CD14-positive monocyte (primary cell): ENCODE results near the gene MYCBP2. TPM values are rescaled to one million over a fixed set of nuclear protein-coding genes. Genes with fewer than 3 reads are reported as not detected.

Experiments
- DNase-seq, 3 donors: peaks; one replicate each; pipeline ENCODE4 v3.0.0-alpha.2; 2011 to 2022
- H2AFZ ChIP-seq: 2 replicates; pipeline ENCODE4 v1.6.0; 2012; ENCODE audit warnings: mild to moderate bottlenecking, low read depth, low read length, inconsistent platforms; ENCODE audit not compliant: insufficient read depth, poor library complexity, severe bottlenecking
- H3K27ac ChIP-seq, 2 donors: 1 replicate in 1 of 2; 2 replicates in 1 of 2; pipeline ENCODE4 v1.5.1; 2012 to 2013; ENCODE audit warnings: low read length in 2 of 2, control low read depth in 1 of 2, inconsistent platforms in 1 of 2, low read depth in 1 of 2, mild to moderate bottlenecking in 1 of 2
- H3K27me3 ChIP-seq, 2 donors: one replicate each; pipeline versions ENCODE4 v1.6.0 to v1.6.1; 2011 to 2013; ENCODE audit warnings: low read length in 2 of 2; ENCODE audit not compliant: control insufficient read depth in 2 of 2, insufficient read depth in 2 of 2
- H3K36me3 ChIP-seq, 2 donors: replicated peaks in 1 of 2; 1 replicate in 1 of 2; 2 replicates in 1 of 2; pipeline versions ENCODE4 v1.5.1 to v1.6.1; 2012 to 2013; ENCODE audit warnings: low read length in 2 of 2, control low read depth in 1 of 2, inconsistent platforms in 1 of 2, mild to moderate bottlenecking in 1 of 2; ENCODE audit not compliant: insufficient read depth in 2 of 2, control insufficient read depth in 1 of 2
- H3K4me1 ChIP-seq, 2 donors: 1 replicate in 1 of 2; 2 replicates in 1 of 2; pipeline versions ENCODE4 v1.5.1 to v1.6.1; 2012 to 2013; ENCODE audit warnings: low read length in 2 of 2, control low read depth in 1 of 2, inconsistent platforms in 1 of 2, mild to moderate bottlenecking in 1 of 2, moderate library complexity in 1 of 2; ENCODE audit not compliant: insufficient read depth in 2 of 2, control insufficient read depth in 1 of 2
- H3K4me2 ChIP-seq: replicated peaks from 2 replicates; pipeline ENCODE3; 2012; ENCODE audit warnings: low read length, moderate library complexity, mild to moderate bottlenecking; ENCODE audit not compliant: poor library complexity, severe bottlenecking; ENCODE audit errors: extremely low read depth
- H3K4me3 ChIP-seq, 3 experiments: fragments of 200-600 bp in 1 of 3; sonication (generic) in 1 of 3; replicated peaks in 1 of 3; 1 replicate in 2 of 3; 2 replicates in 1 of 3; pipeline ENCODE4 v1.5.1; 2011 to 2013; ENCODE audit warnings: low read length in 3 of 3, mild to moderate bottlenecking in 3 of 3, control low read depth in 2 of 3, low read depth in 2 of 3, inconsistent platforms in 1 of 3, moderate library complexity in 1 of 3
- H3K79me2 ChIP-seq: 2 replicates; pipeline ENCODE4 v1.6.0; 2012; ENCODE audit warnings: mild to moderate bottlenecking, control low read depth, inconsistent platforms, low read length, moderate library complexity; ENCODE audit not compliant: insufficient read depth
- H3K9ac ChIP-seq: 2 replicates; pipeline ENCODE4 v1.6.0; 2017; ENCODE audit warnings: low read length, mild to moderate bottlenecking; ENCODE audit not compliant: insufficient read depth, poor library complexity, severe bottlenecking
- H3K9me3 ChIP-seq, 2 donors: replicated peaks in 1 of 2; 1 replicate in 1 of 2; 2 replicates in 1 of 2; pipeline versions ENCODE4 v1.5.1 to v1.6.1; 2012 to 2013; ENCODE audit warnings: low read length in 2 of 2, control low read depth in 1 of 2; ENCODE audit not compliant: control insufficient read depth in 1 of 2, insufficient read depth in 1 of 2
- H4K20me1 ChIP-seq: 2 replicates; pipeline ENCODE4 v1.6.0; 2012; ENCODE audit warnings: mild to moderate bottlenecking, low read length, control low read depth, moderate library complexity; ENCODE audit not compliant: insufficient read depth
- H3K27ac Mint-ChIP-seq, 7 donors: one replicate each; pipeline ENCODE4 v1.8.0; 2020; ENCODE audit warnings: mild to moderate bottlenecking in 7 of 7, mixed read lengths in 7 of 7, moderate library complexity in 6 of 7, inconsistent platforms in 2 of 7
- H3K27me3 Mint-ChIP-seq, 3 donors: one replicate each; pipeline ENCODE4 v1.8.0; 2021 to 2022; ENCODE audit warnings: low read depth in 3 of 3, mild to moderate bottlenecking in 3 of 3, mixed read lengths in 3 of 3, moderate library complexity in 3 of 3, inconsistent platforms in 1 of 3
- H3K36me3 Mint-ChIP-seq, 2 donors: one replicate each; pipeline ENCODE4 v1.8.0; 2020; ENCODE audit warnings: mixed read lengths in 2 of 2, inconsistent platforms in 1 of 2, mild to moderate bottlenecking in 1 of 2
- H3K4me1 Mint-ChIP-seq: one replicate; pipeline ENCODE4 v1.8.0; 2020; ENCODE audit warnings: mild to moderate bottlenecking, mixed read lengths
- H3K4me3 Mint-ChIP-seq, 2 donors: one replicate each; pipeline ENCODE4 v1.8.0; 2020; ENCODE audit warnings: mild to moderate bottlenecking in 2 of 2, mixed read lengths in 2 of 2, moderate library complexity in 1 of 2
- H3K9me3 Mint-ChIP-seq, 7 donors: one replicate each; pipeline ENCODE4 v1.8.0; 2020 to 2022; ENCODE audit warnings: mixed read lengths in 7 of 7, mild to moderate bottlenecking in 6 of 7, moderate library complexity in 6 of 7, inconsistent platforms in 2 of 7
- WGBS: methylation state at CpG from one replicate; pipeline ENCODE4 v1.1.5; 2013; ENCODE audit warnings: missing lambda C conversion rate; ENCODE audit not compliant: insufficient coverage; 5-methylcytosine and 5-hydroxymethylcytosine counted together
- intact Hi-C, 2 donors: fragments of 100-400 bp; cut with micrococcal nuclease; formaldehyde crosslinking; loops; one replicate each; pipeline versions ENCODE4 v1.15.0 to v1.15.1; 2023
- polyA plus RNA-seq, 3 donors: library from polyadenylated mRNA; depleted of rRNA in 1 of 3; unstranded in 2 of 3; stranded (reverse) in 1 of 3; fragments of 300-500 nt in 2 of 3; fragments of >200 nt in 1 of 3; fragmentation: Illumina TruSeq in 2 of 3; gene quantifications; 1 replicate in 2 of 3; 2 replicates in 1 of 3; pipeline ENCODE4 v1.2.3, GENCODE V29; 2012 to 2021
- TF ChIP-seq, protein P1 (sequence below): fragments of 200-600 bp; IDR thresholded peaks from one replicate; pipeline ENCODE4 v1.8.0; 2022; ENCODE audit warnings: antibody characterized with exemption, mild to moderate bottlenecking

The MYCBP2 gene
- polyA plus RNA-seq, 3 donors = 7.6 to 51.5 (median 14.4) TPM

DNA sequence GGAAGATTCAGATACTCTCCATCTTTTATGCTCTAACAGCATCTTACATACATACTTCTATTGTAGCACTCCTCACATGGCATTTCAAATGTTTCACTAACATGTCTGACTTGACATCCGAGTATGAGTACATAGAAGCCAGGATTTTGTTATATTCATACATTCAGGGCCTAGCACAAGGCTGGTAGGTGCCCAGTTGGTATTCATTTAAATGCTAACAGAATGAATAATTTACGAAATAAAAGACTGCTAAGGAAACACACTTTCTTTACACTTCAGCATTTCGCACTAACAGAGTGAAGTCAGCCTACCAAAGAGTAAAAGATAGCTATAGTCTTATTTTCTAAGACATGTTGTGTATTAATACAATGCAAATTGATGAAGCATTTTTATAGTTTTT is 232.1 kb downstream of the MYCBP2 start:
- Mint-ChIP-seq H3K4me1 (no peaks in the 10 kb centered on the region), H3K36me3 (peaks cover 73 to 79% of the 10 kb centered on the region in 2 donors), H3K27ac (no peak overlapping the region), H3K4me3 (no peak overlapping the region), H3K9me3 (peaks cover 0 to 3% (median 0%) of the 10 kb centered on the region in 7 donors), H3K27me3 (no peaks in the 10 kb centered on the region)
- WGBS = no CpG with 5 or more reads among the region's 3 CpGs
- Histone ChIP-seq H3K27ac (no peak overlapping the region), H3K4me3 (no peak overlapping the region), H4K20me1 (no peaks in the 10 kb centered on the region), H3K9me3 (no peaks in the 10 kb centered on the region), H3K79me2 (no peaks in the 10 kb centered on the region), H3K9ac (no peak overlapping the region), H3K36me3 (peaks cover 79 to 98% of the 10 kb centered on the region in 2 donors), H3K4me1 (no peaks in the 10 kb centered on the region), H3K27me3 (no peaks in the 10 kb centered on the region), H2AFZ (no peak overlapping the region), H3K4me2 (no peak overlapping the region)
- TF ChIP-seq, protein P1, sequence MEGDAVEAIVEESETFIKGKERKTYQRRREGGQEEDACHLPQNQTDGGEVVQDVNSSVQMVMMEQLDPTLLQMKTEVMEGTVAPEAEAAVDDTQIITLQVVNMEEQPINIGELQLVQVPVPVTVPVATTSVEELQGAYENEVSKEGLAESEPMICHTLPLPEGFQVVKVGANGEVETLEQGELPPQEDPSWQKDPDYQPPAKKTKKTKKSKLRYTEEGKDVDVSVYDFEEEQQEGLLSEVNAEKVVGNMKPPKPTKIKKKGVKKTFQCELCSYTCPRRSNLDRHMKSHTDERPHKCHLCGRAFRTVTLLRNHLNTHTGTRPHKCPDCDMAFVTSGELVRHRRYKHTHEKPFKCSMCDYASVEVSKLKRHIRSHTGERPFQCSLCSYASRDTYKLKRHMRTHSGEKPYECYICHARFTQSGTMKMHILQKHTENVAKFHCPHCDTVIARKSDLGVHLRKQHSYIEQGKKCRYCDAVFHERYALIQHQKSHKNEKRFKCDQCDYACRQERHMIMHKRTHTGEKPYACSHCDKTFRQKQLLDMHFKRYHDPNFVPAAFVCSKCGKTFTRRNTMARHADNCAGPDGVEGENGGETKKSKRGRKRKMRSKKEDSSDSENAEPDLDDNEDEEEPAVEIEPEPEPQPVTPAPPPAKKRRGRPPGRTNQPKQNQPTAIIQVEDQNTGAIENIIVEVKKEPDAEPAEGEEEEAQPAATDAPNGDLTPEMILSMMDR = no peak
- intact Hi-C loops = no loop called here
- DNase-seq = no peak

DNA sequence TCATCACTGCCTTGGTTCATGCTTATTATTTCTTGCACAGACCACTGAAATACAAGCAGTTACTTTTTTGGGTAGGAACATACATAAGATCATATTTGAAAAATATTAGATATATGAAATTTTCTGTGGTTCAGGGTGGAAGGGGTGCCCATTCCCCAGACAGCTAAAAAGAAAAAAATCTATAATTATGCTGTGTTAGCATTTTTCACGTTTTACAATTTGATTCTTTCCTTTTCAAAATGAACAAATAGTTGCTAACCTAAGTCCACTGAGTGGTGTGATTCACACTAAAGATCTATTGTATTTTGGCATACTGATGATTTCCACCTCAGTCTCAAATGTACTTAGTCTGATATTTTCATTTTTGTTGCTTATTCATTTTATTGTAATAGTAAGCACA is 233.2 kb downstream of the MYCBP2 start:
- H2AFZ ChIP-seq = no peak overlapping the region
- no peaks in the 10 kb centered on the region for H3K27me3 Mint-ChIP-seq
- no peak overlapping the region for H3K9ac ChIP-seq
- TF ChIP-seq, protein P1 = no peak
- no peaks in the 10 kb centered on the region for H3K4me1 ChIP-seq
- no peaks in the 10 kb centered on the region for H4K20me1 ChIP-seq
- DNase-seq = no peak
- intact Hi-C loops = no loop called here
- peaks cover 0 to 3% (median 0%) of the 10 kb centered on the region in 7 donors for H3K9me3 Mint-ChIP-seq
- no peak overlapping the region for H3K27ac Mint-ChIP-seq
- no peaks in the 10 kb centered on the region for H3K9me3 ChIP-seq
- H3K4me3 Mint-ChIP-seq = no peak overlapping the region
- H3K4me2 ChIP-seq = no peak overlapping the region
- no peaks in the 10 kb centered on the region for H3K79me2 ChIP-seq
- no peaks in the 10 kb centered on the region for H3K4me1 Mint-ChIP-seq
- no peaks in the 10 kb centered on the region for H3K27me3 ChIP-seq
- no peak overlapping the region for H3K27ac ChIP-seq
- no CpG with 5 or more reads among the region's 1 CpG for WGBS
- H3K36me3 Mint-ChIP-seq = peaks cover 68 to 78% of the 10 kb centered on the region in 2 donors
- no peak overlapping the region for H3K4me3 ChIP-seq
- H3K36me3 ChIP-seq = peaks cover 76 to 98% of the 10 kb centered on the region in 2 donors
